IPS-18a (cell line): ENCODE data around the gene KLRB1.
"Not testable (repeated sequence)": the region's sequence is repeated elsewhere in the genome, so short reads cannot be mapped to it uniquely, and the experiment has no call there.

Experiments
- H3K27ac ChIP-seq: one replicate; pipeline ENCODE4 v1.5.1; 2013; ENCODE audit warnings: low read length
- H3K27me3 ChIP-seq: one replicate; pipeline ENCODE4 v1.6.1; 2013; ENCODE audit warnings: mild to moderate bottlenecking, low read length; ENCODE audit not compliant: control insufficient read depth, insufficient read depth
- H3K36me3 ChIP-seq: one replicate; pipeline ENCODE4 v1.6.1; 2013; ENCODE audit warnings: low read depth, low read length; ENCODE audit not compliant: control insufficient read depth
- H3K4me1 ChIP-seq: one replicate; pipeline ENCODE4 v1.6.1; 2013; ENCODE audit warnings: low read depth, low read length; ENCODE audit not compliant: control insufficient read depth
- H3K4me3 ChIP-seq: one replicate; pipeline ENCODE4 v1.5.1; 2013; ENCODE audit warnings: low read length
- H3K9ac ChIP-seq: one replicate; pipeline ENCODE4 v1.6.1; 2013; ENCODE audit warnings: mild to moderate bottlenecking, low read length, moderate library complexity
- H3K9me3 ChIP-seq: one replicate; pipeline ENCODE4 v1.6.1; 2013; ENCODE audit warnings: low read depth, low read length; ENCODE audit not compliant: control insufficient read depth

Gene KLRB1

GRCh38 chr12:9587987-9588600 lies 19.6 kb downstream of the KLRB1 start:
- no peak overlapping the region for H3K27ac ChIP-seq
- no peak overlapping the region for H3K4me3 ChIP-seq
- no peaks in the 10 kb centered on the region for H3K9me3 ChIP-seq
- no peaks in the 10 kb centered on the region for H3K27me3 ChIP-seq
- no peak overlapping the region for H3K9ac ChIP-seq
- H3K4me1 ChIP-seq = no peaks in the 10 kb centered on the region
- H3K36me3 ChIP-seq = no peaks in the 10 kb centered on the region

DNA sequence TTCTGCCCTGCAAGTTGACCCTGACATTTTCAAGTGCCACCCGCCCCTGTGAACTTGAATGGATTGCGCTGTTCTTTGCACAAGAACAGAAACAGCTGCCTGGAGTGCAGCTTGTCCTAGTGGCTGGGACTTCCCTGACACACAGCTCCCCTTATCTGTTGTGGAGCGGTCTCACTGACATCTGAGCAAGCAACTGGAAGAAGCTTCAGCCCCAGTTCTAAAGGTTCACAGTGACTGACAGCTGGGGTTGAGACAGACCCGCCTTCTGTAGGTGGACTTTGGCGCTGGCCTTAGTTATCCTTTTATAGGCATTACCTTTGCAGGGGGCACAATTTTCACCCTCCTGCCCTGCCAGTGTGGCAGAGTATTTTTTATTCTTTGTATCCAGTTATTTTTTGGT lies 30.0 kb downstream of the KLRB1 start:
- not testable (repeated sequence) for H3K4me3 ChIP-seq, H3K9me3 ChIP-seq, H3K36me3 ChIP-seq, H3K9ac ChIP-seq, H3K27me3 ChIP-seq, H3K4me1 ChIP-seq, H3K27ac ChIP-seq

- H3K9ac ChIP-seq, H3K4me3 ChIP-seq, H3K9me3 ChIP-seq, H3K27ac ChIP-seq, H3K27me3 ChIP-seq, H3K36me3 ChIP-seq, H3K4me1 ChIP-seq: not testable (repeated sequence)
These were observed 40.6 kb downstream of the KLRB1 start for GRCh38 chr12:9567151-9567550.

DNA sequence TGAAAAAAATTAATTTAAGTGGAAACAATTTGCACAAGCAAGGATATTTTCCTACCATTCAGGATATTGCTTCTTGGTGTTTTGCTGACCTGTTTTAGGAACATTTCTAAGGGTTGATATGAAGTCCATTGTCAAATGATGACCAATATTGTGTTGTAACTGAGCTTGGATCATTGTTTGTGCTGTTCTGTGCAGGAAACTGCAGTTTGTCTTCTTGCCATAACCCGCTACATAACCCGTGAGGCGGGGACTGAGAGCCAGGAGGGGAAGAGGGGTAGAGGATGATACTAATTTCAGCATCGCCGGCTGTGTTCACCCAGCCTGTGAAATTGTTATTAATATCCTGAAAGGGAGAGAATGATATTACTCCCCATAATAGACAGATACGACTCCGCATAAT lies 41.6 kb downstream of the KLRB1 start:
- not testable (repeated sequence) for H3K9me3 ChIP-seq, H3K4me3 ChIP-seq, H3K27me3 ChIP-seq, H3K9ac ChIP-seq, H3K4me1 ChIP-seq, H3K27ac ChIP-seq, H3K36me3 ChIP-seq

DNA sequence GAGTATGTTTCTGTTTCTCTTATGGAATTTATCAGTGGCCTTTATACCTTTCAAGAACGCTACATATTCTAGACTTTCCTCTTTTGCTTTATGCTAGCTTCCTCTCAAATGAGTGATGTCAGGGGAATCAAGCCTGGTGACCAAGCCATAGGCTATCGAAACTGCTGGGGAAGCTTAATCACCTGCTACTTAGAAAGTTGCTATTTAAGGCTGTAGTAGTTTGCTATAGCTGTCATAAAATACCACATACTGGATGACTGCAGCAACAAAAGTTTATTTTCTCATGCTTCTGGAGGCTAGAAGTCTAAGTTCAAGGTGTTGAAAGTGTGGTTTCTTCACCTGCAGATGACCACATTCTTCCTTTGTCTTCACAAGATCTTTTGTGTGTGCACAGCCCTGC lies 43.3 kb downstream of the KLRB1 start:
- H3K27ac ChIP-seq, H3K4me1 ChIP-seq: not testable (repeated sequence)

GRCh38 chr12:9562841-9563453 lies 44.8 kb downstream of the KLRB1 start:
- not testable (repeated sequence) for H3K9me3 ChIP-seq, H3K27ac ChIP-seq, H3K4me1 ChIP-seq, H3K36me3 ChIP-seq, H3K4me3 ChIP-seq, H3K27me3 ChIP-seq, H3K9ac ChIP-seq

More for the DNA sequence above, 43.3 kb downstream of the KLRB1 start:
- not testable (repeated sequence) for H3K27me3 ChIP-seq, H3K9me3 ChIP-seq, H3K9ac ChIP-seq, H3K4me3 ChIP-seq, H3K36me3 ChIP-seq

GRCh38 chr12:9545489-9545888 lies 62.2 kb downstream of the KLRB1 start:
- not testable (repeated sequence) for H3K27ac ChIP-seq, H3K9ac ChIP-seq, H3K9me3 ChIP-seq, H3K4me1 ChIP-seq, H3K4me3 ChIP-seq, H3K36me3 ChIP-seq, H3K27me3 ChIP-seq
